GM21515 (cell line): Measurements from ENCODE around the gene EEF1G.
"Not testable (repeated sequence)": the region's sequence is repeated elsewhere in the genome, so short reads cannot be mapped to it uniquely, and the experiment has no call there.

Source experiments
- ATAC-seq: cut with Tn5 transposase; IDR thresholded peaks from one replicate; pipeline ENCODE4 v1.9.1; 2021; ENCODE audit not compliant: unreplicated experiment

The EEF1G gene, protein sequence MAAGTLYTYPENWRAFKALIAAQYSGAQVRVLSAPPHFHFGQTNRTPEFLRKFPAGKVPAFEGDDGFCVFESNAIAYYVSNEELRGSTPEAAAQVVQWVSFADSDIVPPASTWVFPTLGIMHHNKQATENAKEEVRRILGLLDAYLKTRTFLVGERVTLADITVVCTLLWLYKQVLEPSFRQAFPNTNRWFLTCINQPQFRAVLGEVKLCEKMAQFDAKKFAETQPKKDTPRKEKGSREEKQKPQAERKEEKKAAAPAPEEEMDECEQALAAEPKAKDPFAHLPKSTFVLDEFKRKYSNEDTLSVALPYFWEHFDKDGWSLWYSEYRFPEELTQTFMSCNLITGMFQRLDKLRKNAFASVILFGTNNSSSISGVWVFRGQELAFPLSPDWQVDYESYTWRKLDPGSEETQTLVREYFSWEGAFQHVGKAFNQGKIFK

DNA sequence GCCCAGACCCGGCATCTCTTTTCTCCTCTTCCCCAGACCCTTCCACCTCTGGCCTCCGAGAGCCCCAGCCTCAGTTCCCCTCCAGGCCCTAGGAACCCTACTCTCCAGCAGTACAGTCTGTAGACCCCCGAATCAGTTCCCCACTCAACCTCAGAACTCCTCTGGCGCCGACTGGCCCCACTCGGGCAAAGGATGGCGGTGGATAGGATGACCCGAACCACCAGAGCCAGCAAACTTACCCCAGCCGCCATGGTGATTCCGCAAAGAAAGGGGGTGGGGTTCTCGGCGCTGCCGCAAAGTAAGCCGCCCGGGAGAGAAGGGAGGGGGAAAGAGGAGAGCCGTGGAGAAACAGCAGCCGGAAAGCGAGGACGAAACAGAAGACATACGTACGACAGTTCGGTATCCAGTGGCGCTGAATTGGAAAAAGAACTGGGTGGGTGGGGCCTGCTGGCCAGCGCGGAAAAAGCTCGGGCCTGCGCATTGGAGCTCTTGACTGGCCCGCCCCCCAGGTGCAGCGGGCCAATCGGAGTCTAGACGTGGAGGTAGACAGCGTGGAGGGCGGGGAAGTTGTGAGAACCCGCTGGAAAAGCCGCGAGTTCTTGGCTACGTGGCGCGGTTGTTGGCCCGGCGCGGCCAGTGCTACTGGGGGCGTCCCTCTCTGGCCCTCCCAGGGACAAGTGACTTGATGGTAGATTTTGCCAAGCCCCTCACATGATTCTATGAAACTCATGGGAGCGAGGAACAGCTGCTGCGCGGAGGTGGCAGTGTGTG, at the start of gene EEF1G:
Gene EEF1G, minus strand, starts transcription at position 300 of the 771 bp plus-strand sequence. Its CDS starts 49 bp downstream, at position 251.
- ATAC-seq, result peak; percentile 79

DNA sequence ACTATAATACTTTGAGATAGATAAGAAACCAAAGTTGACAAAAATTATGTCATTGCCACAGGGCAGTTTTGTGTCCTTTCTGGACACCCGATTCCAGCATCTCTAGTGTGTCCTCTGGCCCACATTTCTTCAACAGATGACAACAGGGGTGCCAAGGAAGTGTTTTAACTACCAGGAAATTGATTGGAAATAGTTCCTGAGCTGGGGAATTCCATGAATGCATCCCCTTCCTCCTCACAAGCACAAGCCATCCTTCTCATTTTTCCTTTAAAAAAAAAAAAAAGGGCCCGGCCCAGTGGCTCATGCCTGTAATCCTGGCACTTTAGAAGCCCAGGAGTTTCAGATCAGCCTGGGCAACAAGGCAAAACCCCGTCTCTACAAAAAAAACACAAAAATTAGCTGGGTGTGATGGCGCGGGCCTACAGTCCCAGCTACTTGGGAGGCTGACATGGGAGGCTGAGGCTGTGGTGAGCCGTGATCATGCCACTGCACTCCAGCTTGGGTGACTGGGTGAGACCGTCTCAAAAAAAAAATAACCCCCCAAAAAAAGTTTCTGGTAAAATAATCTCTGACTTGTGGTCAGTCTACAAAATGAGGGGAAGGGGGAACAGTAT, 48.9 kb upstream of the EEF1G start:
- no peak for ATAC-seq

DNA sequence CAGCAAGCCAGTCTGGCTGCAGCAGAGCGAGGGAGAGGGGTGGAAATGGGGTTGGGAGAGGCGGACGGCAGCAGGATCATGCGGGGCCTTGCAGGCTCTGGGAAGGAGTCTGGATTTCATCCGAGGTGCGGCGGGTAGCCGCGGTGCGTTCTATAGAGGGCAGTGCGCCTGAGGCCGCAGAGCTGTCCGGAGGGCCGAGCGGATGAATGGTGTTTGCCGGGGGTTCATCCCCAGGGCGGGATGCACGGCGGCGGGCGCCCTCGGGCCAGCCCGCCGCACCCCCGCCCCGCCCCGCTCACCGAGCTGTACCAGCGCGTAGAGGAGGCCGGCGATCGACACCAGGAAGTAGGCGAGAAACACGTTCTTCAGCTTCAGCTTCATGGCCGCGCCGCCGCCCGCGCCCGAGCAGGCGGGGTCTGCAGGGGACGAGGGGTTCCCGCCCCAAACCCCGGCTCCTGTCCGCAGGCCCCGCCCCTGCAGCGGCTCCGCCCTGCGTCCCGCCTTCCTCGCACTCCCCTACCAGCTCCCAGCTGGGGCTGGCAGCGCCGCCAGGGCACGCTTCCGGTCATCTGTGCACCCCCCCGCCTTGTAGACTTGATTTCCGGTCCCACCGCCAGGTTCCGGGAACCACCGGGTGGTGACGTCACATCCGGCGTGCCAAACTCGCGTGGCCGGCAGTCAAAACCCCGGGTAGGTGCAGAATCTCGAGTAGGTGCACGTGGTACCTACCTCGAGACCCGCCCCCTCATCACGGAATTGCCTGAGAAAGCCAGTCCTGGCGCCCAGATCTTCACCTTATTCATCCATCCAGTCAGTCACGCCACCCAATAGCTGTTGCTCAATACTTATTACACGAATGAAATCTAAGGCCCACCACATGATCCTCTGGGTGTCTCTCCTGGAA, 48.1 kb upstream of the EEF1G start, which contains the start of gene B3GAT3:
Gene B3GAT3, minus strand, starts transcription at position 420 of the 904 bp plus-strand sequence. Its CDS starts 39 bp downstream, at position 381.
- ATAC-seq, result peak; percentile 86

DNA sequence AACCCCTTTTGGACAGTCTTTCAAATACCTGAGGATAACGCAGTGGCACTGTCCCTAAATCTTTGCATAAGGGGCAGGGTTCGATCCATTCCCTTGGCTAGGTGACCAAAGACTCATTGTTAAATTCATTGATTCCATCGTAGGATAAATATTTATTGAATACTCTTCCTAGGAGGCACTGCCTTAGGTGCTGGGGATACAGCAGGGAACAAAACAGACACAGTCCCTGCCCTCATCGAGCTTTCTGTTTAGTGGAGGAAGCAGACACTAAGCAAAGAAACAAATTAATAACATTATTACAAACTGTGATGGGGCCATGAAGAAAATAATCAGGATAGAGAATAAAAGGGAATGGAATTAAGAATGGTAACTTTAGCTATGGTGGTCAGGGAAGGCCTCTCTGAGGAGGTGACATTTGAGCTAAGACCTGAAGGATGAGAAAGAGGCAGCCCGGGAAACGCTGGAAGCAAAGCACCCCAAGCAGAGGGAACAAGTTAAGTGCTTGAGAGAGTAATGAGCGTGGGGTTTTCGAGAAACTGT, 47.4 kb upstream of the EEF1G start:
- no peak for ATAC-seq

DNA sequence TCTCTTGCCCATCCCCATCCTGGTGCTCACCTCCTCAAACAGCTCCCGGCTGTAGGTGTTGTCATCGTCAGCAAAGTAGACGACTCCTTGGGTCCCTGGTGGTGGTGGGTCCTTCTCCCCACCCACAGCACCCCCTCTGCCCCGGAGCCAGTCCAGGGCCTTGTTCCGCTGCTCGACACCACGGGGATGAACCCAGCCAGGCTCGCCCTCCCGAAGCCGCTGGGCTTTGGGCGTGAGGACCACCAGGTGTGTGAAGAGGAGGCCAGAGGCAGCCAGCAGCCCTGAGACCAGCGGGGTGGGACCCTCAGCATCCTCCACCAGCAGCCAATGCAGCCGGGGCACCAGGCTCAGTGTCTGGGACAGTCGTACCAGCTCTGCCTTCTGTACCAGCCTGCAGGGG, 43.3 kb upstream of the EEF1G start:
- ATAC-seq, result not testable (repeated sequence)

DNA sequence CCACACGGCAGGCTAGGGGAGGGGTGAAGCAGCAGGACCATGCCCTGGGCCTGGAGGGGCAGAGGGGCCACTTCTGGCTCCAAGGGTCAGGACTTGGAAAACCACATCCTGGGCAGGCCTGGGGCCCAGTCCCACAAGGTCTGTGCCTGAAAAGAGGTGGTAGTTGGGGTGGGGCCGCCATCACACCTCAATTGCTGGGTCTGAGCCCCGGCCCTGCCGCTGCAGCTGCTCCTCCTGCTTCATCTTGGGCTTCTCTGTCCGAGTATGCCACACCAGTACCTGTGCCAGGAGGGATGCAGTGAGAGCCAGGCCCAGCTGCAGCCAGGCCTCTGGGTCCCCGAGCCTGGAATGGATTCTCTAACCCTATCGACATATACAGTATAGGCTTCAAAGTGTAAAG, 41.8 kb upstream of the EEF1G start:
- ATAC-seq, result no peak

DNA sequence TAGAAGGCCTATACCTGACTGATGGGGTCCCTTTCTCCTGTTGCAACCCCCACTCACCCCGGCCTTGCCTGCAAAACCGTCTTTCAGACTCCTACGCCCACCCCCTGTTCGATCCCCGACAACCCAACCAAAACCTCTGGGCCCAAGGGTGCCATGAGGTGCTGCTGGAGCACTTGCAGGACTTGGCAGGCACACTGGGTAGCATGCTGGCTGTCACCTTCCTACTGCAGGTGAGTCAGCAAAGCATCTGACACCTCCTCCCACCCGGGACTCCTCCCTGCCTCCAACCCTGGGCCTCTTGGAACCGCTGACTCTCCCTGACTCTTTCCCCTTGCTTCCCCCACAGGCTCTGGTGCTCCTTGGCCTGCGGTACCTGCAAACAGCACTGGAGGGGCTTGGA, 40.6 kb upstream of the EEF1G start:
- no peak for ATAC-seq

DNA sequence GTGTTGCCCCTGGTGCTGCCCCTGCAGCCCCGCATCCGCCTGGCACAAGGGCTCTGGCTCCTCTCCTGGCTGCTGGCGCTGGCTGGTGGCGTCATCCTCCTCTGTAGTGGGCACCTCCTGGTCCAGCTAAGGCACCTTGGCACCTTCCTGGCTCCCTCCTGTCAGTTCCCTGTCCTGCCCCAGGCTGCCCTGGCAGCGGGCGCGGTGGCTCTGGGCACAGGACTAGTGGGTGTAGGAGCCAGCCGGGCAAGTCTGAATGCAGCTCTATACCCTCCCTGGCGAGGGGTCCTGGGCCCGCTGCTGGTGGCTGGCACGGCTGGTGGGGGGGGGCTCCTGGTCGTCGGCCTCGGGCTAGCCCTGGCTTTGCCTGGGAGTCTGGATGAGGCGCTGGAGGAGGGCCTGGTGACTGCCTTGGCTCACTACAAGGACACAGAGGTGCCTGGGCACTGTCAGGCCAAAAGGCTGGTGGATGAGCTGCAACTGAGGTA, 39.6 kb upstream of the EEF1G start:
- no peak for ATAC-seq

DNA sequence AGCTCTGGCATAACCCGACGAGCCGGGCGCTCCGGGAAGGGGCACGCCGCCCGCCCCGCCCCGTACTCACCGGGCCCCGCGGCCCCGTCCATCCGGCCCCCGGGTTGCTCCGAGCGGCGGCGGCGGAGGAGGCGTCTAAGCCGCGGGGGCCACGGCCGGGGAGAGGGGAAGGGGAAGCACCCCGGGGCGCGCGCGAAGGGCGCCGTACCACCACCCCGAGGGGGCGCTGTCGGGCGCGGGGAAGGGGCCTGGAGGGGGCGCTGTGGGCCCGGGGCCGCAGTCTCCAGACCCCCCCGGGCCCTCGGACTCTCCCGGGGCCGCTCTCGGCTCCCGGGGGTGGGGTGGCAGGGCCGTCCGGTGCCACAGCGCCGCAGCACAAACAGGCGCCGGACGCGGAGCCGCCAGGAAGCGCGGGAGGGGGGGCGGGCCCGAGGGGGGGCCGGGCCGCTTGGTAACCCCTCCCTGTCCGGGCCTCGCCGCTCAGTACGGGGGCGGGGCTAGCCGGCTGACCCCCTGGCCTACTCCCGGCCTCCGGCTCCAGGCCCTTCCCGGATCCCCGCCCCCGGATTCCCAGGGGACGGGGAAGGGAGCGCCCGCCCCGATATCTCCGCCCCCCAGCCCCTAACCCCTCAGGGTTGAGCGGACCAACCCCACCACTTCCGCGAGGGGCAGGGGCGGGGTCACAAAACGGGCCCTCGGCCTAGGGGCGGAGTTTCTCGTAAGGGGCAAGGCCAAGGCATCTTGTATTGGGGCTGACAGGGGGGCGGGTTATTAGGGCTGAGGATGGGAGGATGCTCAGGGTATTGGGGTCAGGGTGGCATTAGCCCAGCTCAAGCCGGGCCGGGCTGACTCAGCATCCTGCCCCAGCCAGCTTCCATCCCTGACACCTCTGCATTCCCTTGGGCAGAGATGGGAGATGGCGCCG, 38.9 kb upstream of the EEF1G start, which contains the start of the genes EML3 and ROM1:
Gene EML3, minus strand, starts transcription at position 410 of the 925 bp plus-strand sequence. Its CDS starts 318 bp downstream, at position 92.
Gene ROM1, plus strand, starts transcription at position 892 of the 925 bp plus-strand sequence. Its CDS starts 25 bp downstream, at position 917.
- peak; percentile 63 for ATAC-seq

DNA sequence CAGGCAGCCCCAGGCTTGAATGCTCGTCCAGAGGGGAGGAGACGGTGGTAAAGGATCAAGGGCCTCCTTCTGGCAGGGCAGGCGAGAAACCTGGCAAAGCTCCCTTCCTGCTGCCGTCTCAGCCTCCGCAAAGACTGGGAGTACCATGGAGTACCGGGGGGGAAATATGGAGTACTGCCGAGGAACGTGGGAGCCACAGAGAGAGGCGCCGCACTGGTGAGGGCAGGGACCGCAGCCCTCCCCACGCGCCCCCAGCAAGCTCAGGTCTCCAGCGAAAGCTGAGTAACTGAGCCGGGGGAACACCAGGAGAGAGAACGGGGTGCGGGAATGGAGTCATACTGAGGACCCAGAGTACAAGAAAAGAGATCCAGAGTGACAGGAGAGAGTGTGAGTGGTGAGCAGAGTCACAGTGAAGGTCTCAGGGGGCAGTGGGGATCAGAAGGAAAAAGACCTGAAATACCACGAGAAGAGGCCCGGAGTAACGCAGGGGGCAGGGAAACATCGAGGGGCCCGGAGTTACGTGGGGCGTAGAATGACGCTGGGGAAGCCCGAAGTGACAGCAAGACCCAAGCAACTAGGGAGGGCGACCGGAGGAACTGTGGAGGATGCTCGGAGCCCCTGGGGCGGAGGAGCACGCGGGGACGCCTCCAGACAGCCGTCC, 38.1 kb upstream of the EEF1G start:
- no peak for ATAC-seq

DNA sequence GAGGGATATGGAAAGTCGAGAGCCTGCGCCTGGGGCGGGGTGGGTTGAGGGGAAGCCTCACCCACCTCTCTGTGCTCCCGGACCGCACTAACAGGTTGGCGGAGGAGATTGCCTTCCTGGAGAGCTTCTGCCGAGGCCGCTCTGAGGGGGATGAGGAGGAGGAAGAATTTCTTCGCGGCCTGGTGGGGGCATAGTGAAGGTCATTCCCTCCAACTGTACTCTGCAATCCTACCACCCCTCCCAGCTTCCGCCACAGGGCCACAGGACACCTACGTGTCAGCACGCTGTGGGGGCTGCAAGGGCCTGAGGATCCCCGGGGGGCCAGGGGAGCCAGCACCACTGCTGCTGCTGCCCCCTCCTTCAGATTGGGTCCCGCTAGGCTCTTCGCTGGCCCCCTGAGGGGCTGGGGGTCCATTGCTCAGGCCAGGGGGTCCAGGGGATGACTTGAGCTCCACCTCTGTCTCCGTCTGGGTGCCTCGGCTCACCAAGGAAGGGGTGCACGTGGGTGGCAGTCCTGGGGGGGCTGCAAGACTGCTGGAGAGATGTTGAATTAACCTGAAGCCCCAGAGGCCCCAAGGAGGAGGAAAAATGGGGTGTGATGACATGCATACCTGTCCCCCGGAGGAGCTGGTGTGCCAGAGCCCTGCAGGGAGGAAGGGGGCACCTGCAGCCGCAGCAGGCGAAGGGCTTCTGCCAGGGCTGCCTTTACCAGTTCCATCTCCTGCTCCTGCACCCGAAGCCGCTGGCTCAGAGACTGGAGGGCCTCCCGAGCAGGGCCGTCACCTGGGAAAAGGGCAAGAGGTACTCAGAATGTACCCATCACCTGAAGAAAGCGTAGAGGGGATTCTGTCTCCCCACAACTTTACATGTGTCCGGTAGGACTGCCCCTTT, 37.4 kb upstream of the EEF1G start:
- no peak for ATAC-seq

DNA sequence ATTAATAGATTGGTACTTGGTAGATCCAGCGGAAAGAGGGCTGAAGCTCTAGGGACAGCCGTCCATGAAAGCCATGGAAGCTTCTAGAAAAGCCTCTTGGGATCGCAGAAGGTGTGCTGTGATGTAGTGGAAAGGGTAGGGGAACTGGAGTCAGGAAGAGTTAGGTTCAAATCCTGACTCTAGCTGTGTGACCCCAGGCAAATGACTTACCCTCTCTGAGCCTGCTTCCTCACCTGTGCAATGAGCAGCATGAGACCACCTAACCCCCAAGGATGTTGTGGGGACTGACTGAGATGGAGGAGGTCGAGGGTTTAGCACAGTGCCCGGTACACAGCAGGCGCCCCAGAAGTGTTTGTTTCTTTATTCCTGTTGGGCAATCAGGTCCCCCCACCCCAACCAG, 36.7 kb upstream of the EEF1G start:
- no peak for ATAC-seq

DNA sequence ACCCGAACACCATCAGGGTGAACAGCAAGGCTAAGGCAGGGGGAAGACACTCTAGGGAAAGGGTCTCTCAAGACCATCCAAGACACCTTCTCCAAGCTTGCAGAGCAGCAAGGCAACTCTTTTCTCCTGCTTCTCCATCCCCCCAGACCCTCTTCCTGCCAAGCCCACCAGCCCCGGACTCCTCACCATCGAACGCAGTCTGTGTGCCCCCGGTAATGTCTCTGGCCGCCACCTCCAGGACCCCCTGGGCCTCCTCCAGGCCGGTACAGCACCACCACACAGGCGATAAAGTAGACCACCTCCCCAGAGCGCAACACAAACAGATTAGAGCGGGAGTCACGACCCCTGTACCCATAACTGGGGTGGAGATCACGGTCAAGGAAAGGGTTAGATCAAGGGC, 35.1 kb upstream of the EEF1G start:
- ATAC-seq, result no peak

DNA sequence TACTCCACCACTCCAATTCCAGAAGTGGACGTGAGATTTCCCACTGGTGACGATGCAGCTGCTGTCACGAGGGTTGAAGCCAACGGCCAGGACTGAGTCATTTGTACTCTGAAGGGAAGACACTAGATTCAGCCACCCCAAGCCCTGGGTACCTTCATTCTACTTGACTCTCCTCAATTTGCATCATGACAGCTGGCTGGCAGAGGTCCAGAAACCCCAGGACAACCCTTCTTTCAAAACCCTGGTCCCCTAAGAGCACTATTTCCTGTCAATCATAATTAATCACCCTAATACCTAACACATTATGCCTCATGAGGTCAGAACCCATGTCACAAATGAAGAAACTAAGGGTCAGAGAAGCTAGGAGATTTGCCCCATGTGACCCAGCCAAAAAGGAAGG, 34.0 kb upstream of the EEF1G start:
- ATAC-seq, result no peak

DNA sequence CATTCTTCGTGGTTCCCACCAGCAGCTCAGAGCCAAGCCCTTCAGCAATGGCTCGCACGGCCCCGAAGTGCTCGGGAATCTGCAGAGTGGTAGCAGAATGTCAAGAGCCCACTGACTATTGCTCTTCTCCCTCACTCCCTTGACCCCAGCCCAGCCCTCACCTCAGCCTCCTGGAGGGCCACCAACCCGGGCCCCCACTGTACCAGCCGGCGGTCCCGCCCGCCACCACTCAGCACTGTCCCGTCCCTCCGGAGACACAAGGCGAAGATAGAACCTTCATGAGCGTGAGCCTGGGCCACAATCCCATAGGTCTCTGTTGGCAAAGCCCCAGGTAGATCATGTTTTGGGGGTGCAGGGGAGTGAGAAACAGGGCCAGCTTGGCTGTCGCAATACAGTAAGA, 32.2 kb upstream of the EEF1G start:
- ATAC-seq, result no peak

DNA sequence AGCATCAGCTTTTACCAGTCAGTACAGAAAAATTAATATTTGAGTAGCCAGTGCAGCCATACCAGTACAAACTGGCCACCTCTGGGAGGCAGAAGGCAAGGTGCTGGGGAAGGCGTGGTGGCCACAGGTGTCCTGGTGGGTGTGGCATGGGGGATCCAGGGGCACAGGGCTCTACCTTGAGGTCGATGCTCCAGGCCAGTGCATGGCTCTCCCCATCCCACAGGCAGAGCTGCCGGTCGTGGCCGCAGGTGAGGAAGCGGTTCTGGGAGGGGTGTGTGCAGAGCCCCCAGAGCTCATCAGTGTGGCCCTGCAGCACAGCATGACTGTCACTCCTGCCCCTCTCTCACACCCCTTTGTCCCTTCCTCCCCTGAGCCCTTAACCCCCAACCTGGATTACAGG, 31.8 kb upstream of the EEF1G start:
- no peak for ATAC-seq

DNA sequence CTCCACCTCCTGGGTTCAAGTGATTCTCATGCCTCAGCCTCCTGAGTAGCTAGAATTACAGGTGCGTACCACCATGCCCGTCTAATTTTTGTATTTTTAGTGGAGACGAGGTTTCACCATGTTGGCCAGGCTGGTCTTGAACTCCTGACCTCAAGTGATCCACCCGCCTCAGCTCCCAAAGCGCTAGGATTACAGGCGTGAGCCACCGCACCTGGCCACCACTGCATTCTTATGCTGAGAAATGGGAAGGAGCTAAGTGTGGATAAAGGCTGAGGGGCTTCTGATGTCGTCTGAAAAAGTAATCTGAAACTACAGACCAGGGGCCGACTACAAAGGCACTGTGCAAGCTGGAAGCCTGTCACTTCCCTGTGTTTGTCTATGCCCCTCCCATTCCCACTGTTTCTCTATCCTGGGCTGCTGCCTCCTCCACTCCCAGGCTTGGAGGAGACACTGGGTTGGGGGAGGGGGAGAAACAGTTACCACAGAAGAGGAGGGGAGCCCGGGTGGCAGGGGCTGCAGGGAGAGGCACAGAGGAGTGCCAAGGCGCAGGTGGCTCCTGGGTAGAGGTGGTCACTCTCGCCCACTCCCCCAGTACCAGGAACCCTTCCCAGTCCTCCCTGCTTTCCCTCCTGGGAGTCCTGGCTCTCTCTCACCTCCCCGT, 30.9 kb upstream of the EEF1G start:
- no peak for ATAC-seq
